Activated effector memory CD4-positive, alpha-beta T cell treated with Interleukin-2 at 50 U/mL for 16 hours (primary cell): Measurements from ENCODE around the gene POLR2E.
A peak's percentile ranks its signal among the peaks of the same experiment; 100 is the strongest.

Experiments
- DNase-seq: peaks from one replicate; pipeline ENCODE4 v3.0.0-alpha.2; 2020

POLR2E gene

GRCh38 chr19:1076046-1076386, 19.2 kb downstream of the POLR2E start:
- no peak for DNase-seq

- DNase-seq, result peak; percentile 92
Measured at GRCh38 chr19:1074544-1075283, 20.5 kb downstream of the POLR2E start.

GRCh38 chr19:1073956-1074517, 21.1 kb downstream of the POLR2E start:
- no peak for DNase-seq

- DNase-seq, result no peak
Measured at GRCh38 chr19:1073063-1073955, 21.9 kb downstream of the POLR2E start.

- DNase-seq, result no peak
Measured at GRCh38 chr19:1072371-1073015, 22.7 kb downstream of the POLR2E start.

- DNase-seq, result no peak
Measured at GRCh38 chr19:1070931-1071791, 24.0 kb downstream of the POLR2E start.

GRCh38 chr19:1070576-1070930, 24.6 kb downstream of the POLR2E start:
- DNase-seq, result no peak

- DNase-seq, result peak; percentile 76
Measured at GRCh38 chr19:1069009-1069779, 26.0 kb downstream of the POLR2E start.

- peak; percentile 73 for DNase-seq
Measured at GRCh38 chr19:1068009-1069001, 26.9 kb downstream of the POLR2E start.

- no peak for DNase-seq
Measured at GRCh38 chr19:1067341-1067957, 27.7 kb downstream of the POLR2E start.

GRCh38 chr19:1066748-1067340, 28.3 kb downstream of the POLR2E start, which contains the start of gene ARHGAP45:
TSS of gene ARHGAP45 (plus strand) at chr19:1067167. CDS start at chr19:1067406, 239 bp downstream.
- DNase-seq, result peak; percentile 80

GRCh38 chr19:1066251-1066747, 28.9 kb downstream of the POLR2E start:
- no peak for DNase-seq

- DNase-seq, result no peak
Measured at GRCh38 chr19:1065606-1066109, 29.5 kb downstream of the POLR2E start.

GRCh38 chr19:1064661-1065605, 30.2 kb downstream of the POLR2E start:
- DNase-seq, result peak; percentile 66

GRCh38 chr19:1063909-1064660, 31.1 kb downstream of the POLR2E start:
- DNase-seq, result no peak

GRCh38 chr19:1063030-1063908, 31.9 kb downstream of the POLR2E start:
- DNase-seq, result peak; percentile 43
